ENCODE results near the gene GULP1.
"Not testable (repeated sequence)": the region's sequence is repeated elsewhere in the genome, so short reads cannot be mapped to it uniquely, and the experiment has no call there.

The GULP1 gene, protein sequence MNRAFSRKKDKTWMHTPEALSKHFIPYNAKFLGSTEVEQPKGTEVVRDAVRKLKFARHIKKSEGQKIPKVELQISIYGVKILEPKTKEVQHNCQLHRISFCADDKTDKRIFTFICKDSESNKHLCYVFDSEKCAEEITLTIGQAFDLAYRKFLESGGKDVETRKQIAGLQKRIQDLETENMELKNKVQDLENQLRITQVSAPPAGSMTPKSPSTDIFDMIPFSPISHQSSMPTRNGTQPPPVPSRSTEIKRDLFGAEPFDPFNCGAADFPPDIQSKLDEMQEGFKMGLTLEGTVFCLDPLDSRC

DNA sequence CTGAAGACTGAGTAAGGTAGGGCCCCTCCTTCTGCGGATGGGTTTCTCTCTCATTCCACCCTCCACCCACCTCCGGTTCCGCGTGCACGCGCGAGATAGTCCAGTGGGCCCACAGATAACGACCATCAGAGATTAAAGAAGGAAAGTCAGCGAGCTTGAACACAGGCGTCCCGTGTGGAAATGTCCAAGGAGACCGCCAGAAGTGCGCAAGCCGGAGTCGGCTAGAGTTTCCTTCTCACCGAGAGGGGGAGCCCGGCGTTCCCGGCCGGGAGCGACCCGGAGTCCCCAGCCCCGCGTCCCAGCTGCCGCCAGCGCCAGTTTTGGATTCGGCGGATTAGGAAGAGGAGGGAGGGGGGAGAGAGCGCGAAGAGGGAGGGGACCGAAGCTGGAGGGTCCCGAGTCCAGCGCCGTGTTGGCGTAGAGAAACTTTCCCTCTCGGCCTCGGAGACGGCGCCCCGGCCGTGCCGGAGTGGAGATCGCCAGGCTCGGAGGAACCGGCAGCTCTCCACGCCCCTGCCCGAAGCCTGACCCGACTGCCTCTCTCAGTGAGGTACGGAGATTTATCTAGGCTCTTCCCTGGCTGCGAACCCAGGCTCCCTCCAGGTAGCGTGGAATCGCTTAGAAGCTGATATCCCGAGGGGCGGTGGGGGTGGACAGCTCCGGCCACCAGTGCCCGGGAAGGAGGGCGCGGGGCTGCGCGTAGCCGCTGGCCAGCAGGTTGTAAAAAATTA, at the start of gene GULP1:
Gene GULP1 (plus strand): TSS at position 258 of the 731 bp plus-strand sequence. CDS start 185,829 bp downstream, outside the sequence.
- no peak for DNase-seq (ENCODE audit: low read depth in 2 of 3, low spot score in 1 of 3)

DNA sequence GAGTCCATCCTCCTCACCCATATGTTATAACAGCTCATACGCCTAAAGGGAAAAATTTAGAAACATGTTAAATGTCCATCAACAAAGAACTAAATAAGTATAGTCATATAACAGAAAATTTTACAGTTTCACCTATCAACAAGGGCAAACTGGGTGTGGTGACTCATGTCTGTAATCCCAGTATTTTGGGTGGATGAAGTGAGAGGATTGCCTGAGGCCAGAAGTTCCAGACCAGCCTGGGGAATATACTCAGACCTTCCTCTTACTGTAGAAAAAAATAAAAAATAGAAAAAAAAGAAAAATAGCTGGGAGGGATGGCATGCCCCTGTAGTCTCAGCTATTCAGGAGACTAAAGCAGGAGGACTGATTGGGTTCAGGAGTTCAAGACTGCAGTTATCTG, 48.3 kb upstream of the GULP1 start:
- DNase-seq (ENCODE audit: low read depth in 2 of 3, low spot score in 1 of 3) = no peak

DNA sequence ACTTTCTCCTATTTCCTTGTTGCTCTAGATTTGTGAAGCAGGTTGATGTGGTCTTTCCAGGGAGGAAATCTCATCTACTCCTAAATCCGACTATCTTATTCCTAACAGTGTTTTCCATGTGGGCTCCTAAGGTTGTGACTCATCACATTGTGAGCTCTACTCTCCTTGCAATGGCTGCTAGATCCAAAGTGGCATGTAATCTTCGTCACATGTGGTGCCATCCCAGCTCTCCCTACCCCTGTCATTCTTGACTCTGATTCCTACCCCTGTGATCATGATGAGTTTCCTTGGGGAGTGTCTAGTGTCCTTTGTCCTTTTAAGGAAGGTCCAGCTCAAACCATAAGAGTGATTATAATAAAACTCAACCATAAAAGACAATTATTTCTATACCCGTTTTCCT, 47.3 kb upstream of the GULP1 start:
- DNase-seq (ENCODE audit: low read depth in 2 of 3, low spot score in 1 of 3) = no peak

DNA sequence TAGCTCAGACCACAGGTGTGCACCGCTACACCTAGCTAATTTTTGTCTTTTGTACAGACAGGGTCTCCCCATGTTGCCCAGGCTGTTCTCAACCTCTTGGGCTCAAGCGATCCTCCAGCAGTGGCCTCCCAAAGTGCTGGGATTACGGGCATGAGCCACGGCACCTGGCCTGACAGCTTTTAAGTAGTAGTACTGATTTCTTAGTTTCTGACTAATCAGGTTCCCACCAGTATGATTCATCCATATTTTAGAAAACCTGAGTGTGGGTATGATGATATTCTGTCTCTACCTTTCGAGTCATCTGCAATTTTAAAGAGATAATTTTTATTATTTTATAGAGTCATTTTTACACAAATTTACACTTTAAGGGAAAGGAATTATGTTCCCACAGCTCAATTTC, 46.4 kb upstream of the GULP1 start:
- no peak for DNase-seq (ENCODE audit: low read depth in 2 of 3, low spot score in 1 of 3)

DNA sequence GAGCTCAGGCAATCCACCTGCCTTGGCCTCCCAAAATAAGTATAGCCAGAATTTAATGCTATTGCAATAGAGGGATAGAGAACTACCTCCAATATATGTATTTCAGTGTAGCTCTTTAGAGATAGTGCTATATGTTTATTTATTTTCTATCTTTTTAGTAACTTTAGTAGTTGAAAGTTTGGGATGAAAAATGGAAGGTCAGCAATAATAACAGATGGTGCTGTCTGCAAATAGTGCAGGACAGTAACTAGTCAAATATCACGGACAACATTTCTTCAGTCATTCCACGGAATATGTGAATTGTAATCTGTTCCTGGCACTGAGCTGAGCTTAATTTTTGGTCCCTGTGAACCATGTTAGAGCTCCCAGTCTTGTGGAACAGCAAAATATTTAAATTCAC, 43.2 kb upstream of the GULP1 start:
- DNase-seq (ENCODE audit: low read depth in 2 of 3, low spot score in 1 of 3) = no peak

DNA sequence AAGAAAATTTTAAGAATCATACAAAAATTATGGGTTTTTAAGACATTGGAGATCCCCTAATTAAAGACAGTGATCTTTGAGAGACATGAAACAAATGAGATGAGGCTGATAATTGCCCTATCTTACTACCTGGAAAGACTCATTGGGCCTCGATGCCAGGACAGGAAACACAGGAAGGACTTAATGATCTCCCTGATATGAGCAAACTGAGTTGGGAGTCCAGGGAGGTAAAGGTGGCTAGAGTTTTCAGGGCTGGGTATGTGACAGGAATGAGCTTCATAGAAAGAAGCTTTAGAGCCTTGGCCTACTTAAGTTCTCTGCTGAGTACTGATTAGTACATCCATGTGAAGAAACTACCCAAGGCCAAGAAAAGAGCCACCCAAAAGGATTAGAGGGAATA, 40.6 kb upstream of the GULP1 start:
- no peak for DNase-seq (ENCODE audit: low read depth in 2 of 3, low spot score in 1 of 3)

DNA sequence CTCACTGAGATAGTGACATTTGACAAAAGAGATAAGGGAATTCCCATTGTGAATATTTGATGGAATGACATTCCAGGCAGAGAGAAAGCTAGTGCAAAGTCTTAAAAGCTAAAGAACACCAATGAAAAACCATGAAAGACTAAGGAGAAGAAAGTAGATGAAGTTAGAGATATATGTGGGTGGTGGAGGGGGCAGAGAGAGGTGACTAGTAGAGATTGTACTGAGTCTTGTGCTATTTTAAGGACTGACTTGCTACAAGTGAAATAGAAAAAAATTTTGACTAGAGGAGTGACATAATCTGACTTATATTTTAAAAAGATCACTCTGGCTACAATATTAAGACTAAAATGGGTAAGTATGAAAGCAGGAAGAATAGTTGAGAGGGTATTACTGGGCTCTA, 35.3 kb upstream of the GULP1 start:
- DNase-seq (ENCODE audit: low read depth in 2 of 3, low spot score in 1 of 3) = no peak

DNA sequence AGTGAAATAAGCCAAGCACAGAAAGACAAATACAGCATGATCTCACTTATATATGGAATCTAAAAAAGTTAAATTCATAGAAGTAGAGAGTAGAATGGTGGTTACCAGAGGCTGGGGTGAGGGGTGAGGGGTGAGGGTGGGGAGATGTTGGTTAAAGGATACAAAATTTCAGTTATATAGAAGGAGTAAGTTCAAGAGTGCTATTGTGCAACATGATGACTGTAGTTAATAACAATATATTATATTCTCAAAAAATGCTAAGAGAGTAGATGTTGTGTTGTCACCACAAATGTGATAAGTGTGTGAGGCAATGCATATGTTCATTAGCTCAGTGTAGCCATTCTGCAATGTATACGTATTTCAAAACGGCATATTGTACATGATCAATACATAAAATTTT, 26.4 kb upstream of the GULP1 start:
- DNase-seq (ENCODE audit: low read depth in 2 of 3, low spot score in 1 of 3) = no peak

DNA sequence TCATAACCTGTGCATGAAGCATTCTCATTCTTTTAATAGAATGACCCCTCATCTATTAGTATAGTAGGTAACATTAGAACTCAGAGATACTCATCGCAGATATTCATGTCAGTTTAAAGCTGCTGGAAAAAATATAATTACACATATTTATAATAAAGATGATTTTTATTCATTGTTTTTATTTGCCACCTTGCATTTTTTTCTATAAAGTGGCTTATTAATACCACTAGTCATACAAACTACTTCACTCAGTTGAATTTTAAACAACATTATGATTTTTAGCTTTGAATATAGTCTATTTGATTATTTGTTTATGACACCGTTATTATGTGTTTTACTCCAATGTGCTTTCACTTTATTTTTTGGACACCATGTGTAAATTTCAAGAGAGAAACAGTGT, 23.9 kb upstream of the GULP1 start:
- DNase-seq (ENCODE audit: low read depth in 2 of 3, low spot score in 1 of 3) = no peak

DNA sequence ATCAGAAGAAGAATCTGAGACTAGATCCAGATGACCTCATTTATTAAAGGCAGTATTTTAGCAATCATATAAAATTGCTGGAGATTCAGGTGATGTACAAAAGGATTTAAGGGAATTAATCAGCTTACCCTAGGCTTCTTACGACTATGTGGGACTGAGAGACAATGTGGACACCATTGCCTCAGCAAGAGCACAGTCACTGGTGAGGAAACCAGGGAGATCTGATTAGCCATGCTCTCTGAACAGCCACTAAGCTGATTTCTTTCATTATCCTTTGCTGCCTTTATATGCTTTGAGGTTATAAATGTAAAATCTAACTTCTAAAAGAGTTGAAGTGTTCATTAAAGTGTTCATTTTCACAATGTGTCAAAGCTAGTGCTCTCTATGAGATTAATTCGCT, 22.7 kb upstream of the GULP1 start:
- DNase-seq (ENCODE audit: low read depth in 2 of 3, low spot score in 1 of 3) = no peak

DNA sequence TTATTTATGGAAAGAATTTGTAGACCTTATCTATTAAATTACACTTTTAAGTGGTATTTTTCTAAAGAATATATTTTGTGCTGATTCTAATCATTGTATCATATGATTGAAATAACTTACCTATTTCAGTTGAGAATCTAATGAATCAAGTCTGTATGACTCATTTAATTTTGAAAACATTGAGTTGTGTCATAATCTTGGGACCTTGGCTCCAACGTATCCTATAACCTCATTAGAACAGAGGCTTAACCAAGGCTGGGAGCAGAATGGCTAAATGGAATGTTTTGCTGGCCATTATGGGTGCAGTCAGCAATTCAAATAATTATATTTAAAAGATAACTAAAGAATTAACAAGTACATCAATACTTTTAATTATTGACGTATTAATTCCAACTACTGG, 19.6 kb upstream of the GULP1 start:
- DNase-seq (ENCODE audit: low read depth in 2 of 3, low spot score in 1 of 3) = no peak

DNA sequence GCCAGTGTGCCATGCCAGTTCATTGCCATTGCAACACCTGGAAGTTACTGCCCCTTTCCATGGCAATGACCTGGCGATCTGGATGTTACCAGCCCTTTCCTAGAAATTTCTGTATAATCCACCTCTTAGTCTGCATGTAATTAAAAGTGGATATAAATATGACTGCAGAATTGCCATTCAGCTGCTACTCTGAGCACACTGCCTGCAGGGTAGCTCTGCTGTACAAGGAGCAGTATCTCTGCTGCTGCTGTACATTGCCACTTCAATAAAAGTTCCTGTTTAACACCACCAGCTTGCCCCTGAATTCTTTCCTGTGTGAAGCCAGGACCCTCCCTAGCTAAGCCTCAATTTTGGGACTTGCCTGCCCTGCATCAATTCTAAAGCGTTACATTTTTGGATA, 17.4 kb upstream of the GULP1 start:
- no peak for DNase-seq (ENCODE audit: low read depth in 2 of 3, low spot score in 1 of 3)

DNA sequence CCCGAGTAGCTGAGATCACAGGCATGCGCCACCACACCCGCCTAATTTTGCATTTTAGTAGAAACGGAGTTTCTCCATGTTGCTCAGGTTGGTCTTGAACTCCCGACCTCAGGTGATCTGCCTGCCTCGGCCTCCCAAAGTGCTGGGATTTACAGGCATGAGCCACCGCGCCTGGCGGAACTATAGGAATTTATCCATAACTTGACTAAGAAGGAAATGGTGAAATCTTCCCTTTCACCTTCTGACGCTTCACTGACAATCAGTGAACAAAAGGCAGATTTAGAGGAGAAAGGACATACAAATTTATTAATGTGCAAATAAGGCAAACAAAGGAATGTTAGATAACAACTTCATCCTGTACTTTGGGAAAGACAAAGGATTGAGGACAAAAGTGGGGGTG, 15.4 kb upstream of the GULP1 start:
- no peak for DNase-seq (ENCODE audit: low read depth in 2 of 3, low spot score in 1 of 3)

DNA sequence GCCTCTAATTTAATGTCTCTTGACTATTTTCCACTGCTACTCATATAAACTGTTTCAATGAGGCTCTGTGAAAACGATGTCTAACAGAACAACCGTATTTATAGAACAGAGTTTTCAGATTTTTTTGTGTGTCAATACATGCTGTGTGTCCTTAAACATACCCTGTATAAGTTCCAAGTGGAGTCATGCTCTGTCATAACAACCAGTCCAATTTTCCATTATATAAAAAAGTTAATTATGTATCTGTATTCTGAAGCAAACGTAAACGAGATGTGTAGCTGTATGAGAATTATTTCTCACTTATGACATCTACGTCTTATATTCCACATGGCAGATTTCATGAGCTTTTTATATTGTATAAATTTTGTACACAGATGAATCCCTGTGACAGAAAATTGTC, 13.9 kb upstream of the GULP1 start:
- DNase-seq (ENCODE audit: low read depth in 2 of 3, low spot score in 1 of 3) = no peak

DNA sequence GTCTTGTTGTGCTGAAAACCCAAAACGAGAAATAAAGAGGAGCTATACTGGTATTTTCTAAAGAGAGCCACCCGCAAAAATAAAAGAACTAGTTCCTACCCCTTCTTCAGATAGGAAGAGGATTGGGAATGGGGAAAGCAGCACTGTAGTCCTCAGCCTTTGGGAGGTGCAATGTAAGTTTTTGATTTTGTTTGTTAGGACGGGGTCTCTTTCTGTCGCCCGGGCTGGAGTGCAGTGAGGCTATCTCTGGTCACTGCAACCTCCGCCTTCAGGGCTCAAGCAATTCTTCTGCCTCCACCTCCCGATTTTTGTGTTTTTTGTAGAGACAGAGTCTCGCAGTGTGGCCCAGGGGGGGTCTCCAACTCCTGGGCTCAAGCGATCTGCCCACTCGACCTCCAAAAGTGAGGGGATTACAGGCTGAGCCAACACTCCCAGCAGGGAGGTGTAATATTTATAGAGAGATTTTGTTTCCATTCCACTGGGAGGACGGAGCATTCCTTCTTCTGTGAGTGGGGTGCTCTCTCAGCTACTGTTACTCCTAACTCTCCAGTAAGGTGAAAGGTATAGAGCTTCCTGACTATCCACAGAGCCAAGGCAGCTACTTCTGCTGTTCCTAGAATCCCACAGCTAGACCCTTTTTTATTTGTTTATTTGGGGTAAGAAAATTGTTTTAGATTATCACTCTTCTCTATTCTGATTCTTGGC, 13.1 kb upstream of the GULP1 start:
- no peak for DNase-seq (ENCODE audit: low read depth in 2 of 3, low spot score in 1 of 3)

DNA sequence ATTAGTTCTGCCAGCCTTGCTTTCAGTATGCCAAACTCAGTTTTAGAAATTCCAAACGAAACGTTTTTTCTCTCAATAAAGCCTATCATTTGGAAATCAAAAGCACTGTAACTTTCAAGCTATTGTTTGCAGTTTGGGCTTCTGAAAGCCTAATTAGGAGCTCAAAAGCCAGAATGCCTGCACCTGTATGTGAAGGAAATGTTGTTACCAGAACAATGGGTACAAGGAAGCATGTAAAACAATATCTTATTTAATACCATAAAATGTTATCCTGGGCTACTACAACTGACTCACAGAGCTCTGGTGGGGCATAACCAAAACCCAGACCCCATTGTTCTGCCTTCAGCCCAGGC, 12.6 kb upstream of the GULP1 start:
- DNase-seq (ENCODE audit: low read depth in 2 of 3, low spot score in 1 of 3) = no peak

DNA sequence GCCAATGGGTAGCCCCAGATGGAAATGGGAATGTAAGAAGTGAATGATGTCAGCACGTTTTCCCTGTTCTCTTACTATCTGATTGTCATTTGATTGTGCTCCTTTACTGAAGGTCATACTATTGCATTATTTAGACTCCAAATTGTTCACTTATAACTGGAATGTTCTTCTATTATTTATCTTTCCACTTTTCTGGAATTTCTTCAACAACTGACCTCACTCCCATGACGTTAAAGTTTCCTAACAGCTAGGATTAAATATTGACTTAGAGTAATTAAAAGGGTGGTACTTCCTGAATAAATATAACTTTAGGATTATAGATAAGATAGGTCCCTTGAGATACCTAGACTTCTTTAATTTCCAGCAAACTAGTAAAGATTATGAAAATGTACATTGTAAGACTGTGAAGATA, 10.9 kb upstream of the GULP1 start:
- DNase-seq (ENCODE audit: low read depth in 2 of 3, low spot score in 1 of 3) = no peak

DNA sequence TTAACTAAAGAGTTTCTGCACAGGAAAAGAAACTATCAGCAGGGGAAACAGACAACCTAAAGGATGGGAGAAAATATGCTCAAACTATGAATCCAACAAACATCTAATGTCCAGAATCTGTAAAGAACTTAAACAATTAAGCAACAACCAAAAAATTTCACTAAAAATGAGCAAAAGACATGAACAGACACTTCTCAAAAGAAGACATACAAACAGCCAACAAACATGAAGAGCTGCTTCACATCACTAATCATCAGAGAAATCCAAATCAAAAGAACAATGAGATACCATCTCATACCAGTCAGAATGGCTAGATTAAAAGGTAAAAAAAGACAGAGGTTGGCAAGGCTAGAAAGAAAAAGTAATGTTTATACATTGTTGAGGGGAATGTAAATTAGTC, 8.8 kb upstream of the GULP1 start:
- no peak for DNase-seq (ENCODE audit: low read depth in 2 of 3, low spot score in 1 of 3)

DNA sequence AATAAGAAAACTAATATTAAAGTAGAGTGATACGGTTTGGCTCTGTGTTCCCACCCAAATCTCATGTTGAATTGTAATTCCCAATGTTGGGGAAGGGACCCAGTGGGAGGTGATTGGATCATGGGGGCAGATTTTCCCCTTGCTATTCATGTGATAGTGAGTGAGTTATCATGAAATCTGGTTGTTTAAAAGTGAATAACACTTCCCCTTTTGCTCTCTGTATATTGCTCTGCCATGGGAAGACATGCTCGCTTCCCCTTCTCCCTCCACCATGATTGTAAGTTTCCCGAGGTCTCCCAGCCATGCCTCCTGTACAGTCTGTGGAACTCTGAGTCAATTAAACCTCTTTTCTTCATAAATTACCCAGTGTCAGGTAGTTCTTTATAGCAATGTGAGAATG, 7.4 kb upstream of the GULP1 start:
- DNase-seq (ENCODE audit: low read depth in 2 of 3, low spot score in 1 of 3) = not testable (repeated sequence)

DNA sequence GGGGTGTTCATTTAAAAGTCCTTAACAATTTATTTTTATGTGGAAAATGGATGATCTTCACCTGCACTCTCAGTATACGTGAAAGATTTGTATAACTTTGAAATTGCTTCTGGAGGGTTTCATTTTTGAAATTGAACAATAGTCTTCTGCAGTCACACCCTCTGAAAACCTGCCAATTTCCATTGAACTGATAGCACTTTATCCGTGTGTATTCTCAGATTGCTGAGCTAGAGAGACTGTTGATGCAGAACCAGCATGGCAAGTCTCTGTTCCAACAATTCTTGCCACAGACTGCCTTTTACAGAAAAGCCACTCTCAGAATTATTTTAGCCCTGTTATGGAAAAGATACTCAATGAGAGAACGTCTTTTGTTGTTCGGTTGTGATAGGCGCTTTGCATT, 6.6 kb upstream of the GULP1 start:
- no peak for DNase-seq (ENCODE audit: low read depth in 2 of 3, low spot score in 1 of 3)

DNA sequence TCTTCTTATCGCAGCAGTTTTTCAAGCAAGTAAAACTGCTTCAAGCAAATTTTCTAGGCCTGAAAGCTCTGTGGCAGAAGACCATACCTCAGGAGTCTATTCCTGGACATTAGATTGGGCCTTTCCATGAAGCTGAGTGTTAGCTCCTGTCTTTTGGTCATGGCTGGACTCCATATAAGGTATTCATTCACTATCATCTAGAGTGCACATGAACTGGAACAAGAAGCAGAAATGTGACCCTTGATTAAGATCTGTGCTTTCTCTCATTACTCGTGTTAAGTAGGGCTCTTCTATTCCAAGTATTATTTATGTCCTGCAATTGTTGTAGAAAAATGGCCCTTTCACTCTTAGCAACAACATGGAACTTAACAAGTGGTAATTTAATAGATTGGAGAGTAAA, 5.9 kb upstream of the GULP1 start:
- no peak for DNase-seq (ENCODE audit: low read depth in 2 of 3, low spot score in 1 of 3)

DNA sequence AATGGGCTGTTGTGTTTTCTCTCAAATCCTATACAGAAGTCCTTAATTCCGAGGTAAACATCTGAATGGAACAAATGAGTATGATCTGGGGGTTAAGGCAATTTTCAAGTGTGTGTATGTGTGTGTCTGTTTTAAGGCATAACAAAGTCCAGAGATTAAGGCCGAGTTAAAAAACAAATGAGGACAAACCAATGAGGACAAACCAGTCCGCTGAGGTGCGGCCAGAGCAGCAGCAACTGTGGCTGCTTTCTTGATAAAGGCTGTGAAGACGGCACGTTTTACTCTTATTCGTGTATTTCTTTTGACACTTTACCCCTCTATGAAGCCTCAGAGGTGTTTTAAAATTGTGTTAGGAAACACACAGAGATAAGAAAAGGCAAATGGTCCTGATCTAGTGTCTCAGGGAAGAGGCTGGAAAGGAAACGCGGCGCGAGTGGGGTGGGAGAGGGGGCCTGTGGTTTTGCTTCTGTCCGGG, 495 bp upstream of the GULP1 start:
- no peak for DNase-seq (ENCODE audit: low read depth in 2 of 3, low spot score in 1 of 3)

All from stimulated activated CD4-positive, alpha-beta T cell treated with anti-CD3 and anti-CD28 coated beads, Interleukin-12 subunit alpha, Interleukin-12 subunit beta, amount 100 ng/mL, for 48 hours (primary cell).